ENCODE measurements around the gene TBCCD1. TPM values are rescaled to one million over a fixed set of nuclear protein-coding genes. Genes with fewer than 3 reads are reported as not detected.

The TBCCD1 gene
- total RNA-seq, 1 donor from 2014 or later: 6.4 TPM

DNA sequence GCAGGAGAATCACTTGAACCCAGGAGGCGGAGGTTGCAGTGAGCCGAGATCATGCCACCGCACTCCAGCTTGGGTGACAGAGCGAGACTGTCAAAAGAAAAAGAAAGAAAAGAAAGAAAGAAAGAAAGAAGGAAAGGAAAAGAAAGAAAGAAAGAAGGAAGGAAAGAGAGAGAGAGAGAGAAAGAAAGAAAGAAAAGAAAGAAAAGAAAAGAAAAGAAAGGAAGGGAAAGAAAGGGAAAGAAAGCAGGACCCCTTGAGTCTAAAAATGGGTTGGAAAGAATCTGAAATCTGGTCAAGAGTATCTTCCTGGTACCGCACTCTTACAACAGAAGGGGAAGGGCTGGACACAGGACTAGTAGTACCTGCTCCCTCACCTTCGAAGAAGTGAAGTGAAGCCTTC lies 42.5 kb downstream of the TBCCD1 start:
- no peak for TF ChIP-seq CTCF (IDR thresholded peaks at IDR 0.05)
- H3K9me3 ChIP-seq: no peaks in the 10 kb centered on the region

DNA sequence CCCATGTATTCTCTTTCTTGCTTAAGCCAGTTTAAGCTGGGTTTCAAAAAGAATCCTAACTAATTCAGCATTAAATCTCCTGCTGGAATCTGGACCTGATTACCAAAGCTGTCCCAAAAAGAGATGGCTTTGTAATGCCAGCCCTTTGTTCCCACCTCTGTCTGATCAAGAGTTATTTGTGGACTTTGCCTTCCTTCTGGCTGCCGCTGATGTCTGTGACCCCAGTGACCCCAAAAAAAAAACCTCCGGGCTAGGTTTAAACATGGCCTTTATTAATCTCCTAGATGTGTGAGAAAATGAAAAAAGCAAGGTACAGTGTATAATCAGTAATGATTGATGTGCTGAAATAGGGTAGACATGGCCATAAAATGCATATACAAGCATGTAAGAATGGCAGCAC lies 43.7 kb downstream of the TBCCD1 start:
- no peak for TF ChIP-seq CTCF (IDR thresholded peaks at IDR 0.05)
- no peak for DNase-seq (ENCODE audit: low spot score in 2 of 2)
- H3K36me3 ChIP-seq: no peaks in the 10 kb centered on the region

More for the DNA sequence above, 42.5 kb downstream of the TBCCD1 start:
- DNase-seq (ENCODE audit: low spot score in 2 of 2): no peak
- Histone ChIP-seq H3K4me3 (no peak overlapping the region), H3K27me3 (no peaks in the 10 kb centered on the region), H3K36me3 (no peaks in the 10 kb centered on the region), H3K27ac (no peak overlapping the region), H3K4me1 (no peaks in the 10 kb centered on the region)
- intact Hi-C loops (cut with DNase I): no loop called here

DNA sequence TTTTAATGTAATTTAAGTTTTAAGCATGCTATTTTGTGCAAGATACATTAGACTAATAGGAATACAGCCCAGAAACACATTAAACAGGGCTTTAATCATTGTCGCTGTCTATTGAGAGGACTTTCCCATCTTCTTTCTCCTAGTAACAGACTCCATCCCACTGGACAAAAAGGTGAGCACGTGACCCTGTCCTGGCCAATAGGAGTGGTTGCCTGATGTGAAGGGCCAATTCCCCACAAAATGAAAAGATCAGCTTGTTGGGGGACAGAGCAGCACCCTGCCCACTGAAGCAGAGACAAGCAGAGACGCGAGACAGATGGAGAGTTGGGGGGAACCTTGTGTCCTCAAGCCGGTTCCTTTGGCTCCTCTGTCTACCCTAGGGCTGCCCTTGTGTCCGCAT lies 44.1 kb downstream of the TBCCD1 start:
- Histone ChIP-seq H3K27me3 (no peaks in the 10 kb centered on the region), H3K9me3 (no peaks in the 10 kb centered on the region), H3K36me3 (no peaks in the 10 kb centered on the region), H3K4me1 (no peaks in the 10 kb centered on the region), H3K27ac (no peak overlapping the region), H3K4me3 (no peak overlapping the region)
- TF ChIP-seq CTCF (IDR thresholded peaks at IDR 0.05): no peak
- no peak for DNase-seq (ENCODE audit: low spot score in 2 of 2)
- intact Hi-C loops (cut with DNase I): no loop called here

More for the DNA sequence above, 43.7 kb downstream of the TBCCD1 start:
- Histone ChIP-seq H3K4me3 (no peak overlapping the region), H3K27me3 (no peaks in the 10 kb centered on the region), H3K4me1 (no peaks in the 10 kb centered on the region), H3K9me3 (no peaks in the 10 kb centered on the region), H3K27ac (no peak overlapping the region)
- intact Hi-C loops (cut with DNase I): no loop called here

- Histone ChIP-seq H3K4me1 (no peaks in the 10 kb centered on the region), H3K4me3 (no peak overlapping the region), H3K9me3 (no peaks in the 10 kb centered on the region), H3K27me3 (no peaks in the 10 kb centered on the region), H3K27ac (no peak overlapping the region), H3K36me3 (no peaks in the 10 kb centered on the region)
- intact Hi-C loops (cut with DNase I): no loop called here
- no peak for DNase-seq (ENCODE audit: low spot score in 2 of 2)
- no peak for TF ChIP-seq CTCF (IDR thresholded peaks at IDR 0.05)
Measured at GRCh38 chr3:186520957-186521842, 45.9 kb downstream of the TBCCD1 start.

DNA sequence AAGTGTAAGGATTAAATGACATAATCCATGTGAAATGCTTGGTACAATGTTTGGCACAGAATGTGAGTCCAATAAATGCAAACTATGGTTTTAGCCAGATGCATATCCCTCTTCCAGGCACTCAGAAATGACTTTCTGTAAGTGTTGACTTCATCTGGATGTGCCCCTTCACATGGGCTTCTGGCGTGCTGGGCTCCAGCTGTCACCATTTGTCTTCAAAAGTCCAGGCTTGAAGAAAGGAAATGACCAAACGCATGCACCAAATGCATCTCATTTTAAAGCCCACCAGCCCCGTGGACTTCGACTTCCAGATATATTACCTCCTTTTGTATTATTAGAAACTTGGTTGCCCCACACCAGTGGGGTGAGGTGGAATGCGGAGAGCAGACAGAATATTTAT lies 46.7 kb downstream of the TBCCD1 start:
- Histone ChIP-seq H3K27me3 (no peaks in the 10 kb centered on the region), H3K4me3 (no peak overlapping the region), H3K36me3 (no peaks in the 10 kb centered on the region), H3K4me1 (no peaks in the 10 kb centered on the region), H3K27ac (no peak overlapping the region), H3K9me3 (no peaks in the 10 kb centered on the region)
- TF ChIP-seq CTCF (IDR thresholded peaks at IDR 0.05): no peak
- intact Hi-C loops (cut with DNase I): no loop called here
- no peak for DNase-seq (ENCODE audit: low spot score in 2 of 2)
